LNCAP (cell line): ENCODE data around the gene GPR183.

Source experiments
- CTCF ChIP-seq: fragments of 450-650 bp; IDR thresholded peaks from 2 replicates; pipeline ENCODE4 v1.5.1; 2017; ENCODE audit warnings: mild to moderate bottlenecking

Gene GPR183

GRCh38 chr13:99315186-99315585 lies 8.0 kb upstream of the GPR183 start:
- TF ChIP-seq CTCF, result no peak

GRCh38 chr13:99314640-99315176 lies 7.5 kb upstream of the GPR183 start:
- TF ChIP-seq CTCF, result no peak

- no peak for TF ChIP-seq CTCF
Observed at GRCh38 chr13:99313941-99314340, 6.7 kb upstream of the GPR183 start.

GRCh38 chr13:99313501-99313900 lies 6.3 kb upstream of the GPR183 start:
- TF ChIP-seq CTCF, result no peak

- no peak for TF ChIP-seq CTCF
Observed at GRCh38 chr13:99312493-99312883, 5.3 kb upstream of the GPR183 start.

GRCh38 chr13:99311748-99312492 lies 4.7 kb upstream of the GPR183 start:
- no peak for TF ChIP-seq CTCF

GRCh38 chr13:99311137-99311536 lies 3.9 kb upstream of the GPR183 start:
- no peak for TF ChIP-seq CTCF
